Ectodermal cell (in vitro differentiated cells): ENCODE measurements around the gene FAM120C.

Source experiments
- H3K27ac ChIP-seq: 2 replicates; pipeline ENCODE4 v1.7.0; 2013; ENCODE audit warnings: mild to moderate bottlenecking, low read depth, low read length; ENCODE audit not compliant: insufficient read depth, poor library complexity, severe bottlenecking
- H3K27me3 ChIP-seq: 2 replicates; pipeline ENCODE4 v1.7.0; 2013; ENCODE audit warnings: mild to moderate bottlenecking, low read length; ENCODE audit not compliant: insufficient read depth, control insufficient read depth, poor library complexity, severe bottlenecking
- H3K36me3 ChIP-seq: one replicate; pipeline ENCODE4 v1.7.0; 2013; ENCODE audit warnings: low read length; ENCODE audit not compliant: control insufficient read depth, insufficient read depth
- H3K4me1 ChIP-seq: one replicate; pipeline ENCODE4 v1.7.0; 2013; ENCODE audit warnings: low read length; ENCODE audit not compliant: control insufficient read depth, insufficient read depth
- H3K4me3 ChIP-seq: 2 replicates; pipeline ENCODE4 v1.7.0; 2013; ENCODE audit warnings: low read depth, low read length, control low read depth; ENCODE audit not compliant: insufficient read depth
- H3K9me3 ChIP-seq: 2 replicates; pipeline ENCODE4 v1.7.0; 2013; ENCODE audit warnings: mild to moderate bottlenecking, low read length, moderate library complexity; ENCODE audit not compliant: control insufficient read depth
- WGBS, 2 experiments: methylation state at CpG; one replicate each; pipeline ENCODE4 v1.1.7; 2013; ENCODE audit warnings: missing lambda C conversion rate in 2 of 2; 5-methylcytosine and 5-hydroxymethylcytosine counted together

The FAM120C gene

GRCh38 chrX:54184474-54184873 is 1.4 kb upstream of the FAM120C start:
- H3K9me3 ChIP-seq = no peaks in the 10 kb centered on the region
- H3K27ac ChIP-seq = no peak overlapping the region
- H3K4me3 ChIP-seq = no peak overlapping the region
- H3K27me3 ChIP-seq = no peaks in the 10 kb centered on the region
- peaks cover 6% of the 10 kb centered on the region for H3K4me1 ChIP-seq
- WGBS, 2 experiments = 90 to 94% methylated on average over 2 of the region's 2 CpGs
- no peaks in the 10 kb centered on the region for H3K36me3 ChIP-seq

- 1% methylated on average over 36 of the region's 36 CpGs for WGBS, 2 experiments
- peak overlapping the region; percentile 76 for H3K4me3 ChIP-seq
- H3K9me3 ChIP-seq = no peaks in the 10 kb centered on the region
- no peaks in the 10 kb centered on the region for H3K36me3 ChIP-seq
- peaks cover 6% of the 10 kb centered on the region for H3K4me1 ChIP-seq
- no peak overlapping the region for H3K27ac ChIP-seq
- no peaks in the 10 kb centered on the region for H3K27me3 ChIP-seq
Observed at GRCh38 chrX:54182194-54182863, 725 bp downstream of the FAM120C start.

- H3K36me3 ChIP-seq = peaks cover 1% of the 10 kb centered on the region
- 47 to 66% methylated on average over 2 to 4 of the region's 4 CpGs for WGBS, 2 experiments
- no peaks in the 10 kb centered on the region for H3K27me3 ChIP-seq
- no peaks in the 10 kb centered on the region for H3K9me3 ChIP-seq
- peak overlapping the region; percentile 76 for H3K4me3 ChIP-seq
- H3K27ac ChIP-seq = no peak overlapping the region
- peaks cover 6% of the 10 kb centered on the region for H3K4me1 ChIP-seq
Observed at GRCh38 chrX:54181202-54181953, 1.7 kb downstream of the FAM120C start.

GRCh38 chrX:54180403-54180802 is 2.7 kb downstream of the FAM120C start:
- Histone ChIP-seq H3K27ac (no peak overlapping the region), H3K4me3 (peak overlapping the region; percentile 3)
- 66 to 80% methylated on average over 3 of the region's 4 CpGs for WGBS, 2 experiments

GRCh38 chrX:54178100-54178940 is 4.7 kb downstream of the FAM120C start:
- WGBS, 2 experiments = 91 to 96% methylated on average over 2 to 4 of the region's 5 CpGs
- Histone ChIP-seq H3K4me1 (peaks cover 6% of the 10 kb centered on the region), H3K27me3 (no peaks in the 10 kb centered on the region), H3K4me3 (no peak overlapping the region), H3K27ac (no peak overlapping the region), H3K9me3 (no peaks in the 10 kb centered on the region), H3K36me3 (peaks cover 3% of the 10 kb centered on the region)

More at GRCh38 chrX:54180403-54180802, 2.7 kb downstream of the FAM120C start:
- H3K4me1 ChIP-seq = peaks cover 6% of the 10 kb centered on the region
- H3K27me3 ChIP-seq = no peaks in the 10 kb centered on the region
- H3K36me3 ChIP-seq = peaks cover 3% of the 10 kb centered on the region
- no peaks in the 10 kb centered on the region for H3K9me3 ChIP-seq

GRCh38 chrX:54177306-54177705 is 5.7 kb downstream of the FAM120C start:
- Histone ChIP-seq H3K4me3 (no peak overlapping the region), H3K27ac (no peak overlapping the region), H3K4me1 (peaks cover 6% of the 10 kb centered on the region), H3K27me3 (no peaks in the 10 kb centered on the region), H3K9me3 (no peaks in the 10 kb centered on the region), H3K36me3 (peaks cover 3% of the 10 kb centered on the region)
- WGBS, 2 experiments = 96 to 97% methylated on average over 2 to 3 of the region's 3 CpGs

- Histone ChIP-seq H3K9me3 (no peaks in the 10 kb centered on the region), H3K4me3 (no peak overlapping the region), H3K4me1 (no peaks in the 10 kb centered on the region), H3K27ac (no peak overlapping the region), H3K36me3 (peaks cover 3% of the 10 kb centered on the region), H3K27me3 (no peaks in the 10 kb centered on the region)
- WGBS, 2 experiments = 91 to 95% methylated on average over 3 of the region's 3 CpGs
Observed at GRCh38 chrX:54173791-54174190, 9.3 kb downstream of the FAM120C start.

GRCh38 chrX:54172455-54172854 is 10.6 kb downstream of the FAM120C start:
- no peak overlapping the region for H3K4me3 ChIP-seq
- H3K27ac ChIP-seq = no peak overlapping the region
- peaks cover 3% of the 10 kb centered on the region for H3K36me3 ChIP-seq
- H3K4me1 ChIP-seq = no peaks in the 10 kb centered on the region
- WGBS, 2 experiments = 94 to 96% methylated on average over 3 of the region's 3 CpGs
- H3K9me3 ChIP-seq = no peaks in the 10 kb centered on the region
- H3K27me3 ChIP-seq = no peaks in the 10 kb centered on the region

- no peak overlapping the region for H3K4me3 ChIP-seq
- peaks cover 3% of the 10 kb centered on the region for H3K36me3 ChIP-seq
- H3K27me3 ChIP-seq = no peaks in the 10 kb centered on the region
- WGBS, 2 experiments = 91 to 100% methylated on average over 4 of the region's 4 CpGs
- H3K9me3 ChIP-seq = no peaks in the 10 kb centered on the region
- H3K4me1 ChIP-seq = no peaks in the 10 kb centered on the region
- no peak overlapping the region for H3K27ac ChIP-seq
Observed at GRCh38 chrX:54171527-54172250, 11.4 kb downstream of the FAM120C start.
